Posterior cingulate gyrus (tissue), 11 donors: ENCODE measurements around the gene USP6NL.
"Not testable (repeated sequence)": the region's sequence is repeated elsewhere in the genome, so short reads cannot be mapped to it uniquely, and the experiment has no call there.

Experiments used
- DNase-seq, 10 donors: peaks; one replicate each; pipeline versions ENCODE4 v3.0.0 to v3.0.0-alpha.2; 2020 to 2021; ENCODE audit warnings: mixed read lengths in 3 of 10
- intact Hi-C: fragments of 100-400 bp; cut with DNase I; formaldehyde crosslinking; loops from one replicate; pipeline ENCODE4 v1.15.1; 2023

The USP6NL gene

DNA sequence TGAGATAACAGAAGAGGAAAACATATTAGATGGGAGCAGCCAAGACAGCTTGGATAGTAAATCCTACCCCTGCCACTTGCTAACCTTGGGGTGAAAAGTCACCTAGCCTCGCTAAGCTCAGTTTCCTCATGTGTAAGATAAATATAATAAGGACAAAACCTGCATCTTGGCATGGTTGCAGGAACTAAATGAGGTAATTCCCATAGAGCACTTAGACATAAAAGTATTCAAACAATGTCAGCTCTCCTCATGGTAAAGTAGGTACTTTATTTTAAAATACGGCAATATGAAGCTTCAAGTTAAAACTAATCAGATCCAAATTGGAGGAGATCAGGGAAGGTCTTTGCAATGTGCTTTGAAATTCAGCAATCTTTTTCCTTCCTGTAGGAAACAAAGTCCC is 113.1 kb downstream of the USP6NL start:
- DNase-seq: no peak
- intact Hi-C loops: no loop called here

- intact Hi-C loops: not testable (repeated sequence)
- peak in 5 of 10 donors; percentile 25 to 84 (median 35) for DNase-seq
Measured at GRCh38 chr10:11494923-11495322, 116.5 kb downstream of the USP6NL start.

- intact Hi-C loops: no loop called here
- DNase-seq: peak in 1 of 10 donors; percentile 69
Measured at GRCh38 chr10:11493646-11494045, 117.8 kb downstream of the USP6NL start.

DNA sequence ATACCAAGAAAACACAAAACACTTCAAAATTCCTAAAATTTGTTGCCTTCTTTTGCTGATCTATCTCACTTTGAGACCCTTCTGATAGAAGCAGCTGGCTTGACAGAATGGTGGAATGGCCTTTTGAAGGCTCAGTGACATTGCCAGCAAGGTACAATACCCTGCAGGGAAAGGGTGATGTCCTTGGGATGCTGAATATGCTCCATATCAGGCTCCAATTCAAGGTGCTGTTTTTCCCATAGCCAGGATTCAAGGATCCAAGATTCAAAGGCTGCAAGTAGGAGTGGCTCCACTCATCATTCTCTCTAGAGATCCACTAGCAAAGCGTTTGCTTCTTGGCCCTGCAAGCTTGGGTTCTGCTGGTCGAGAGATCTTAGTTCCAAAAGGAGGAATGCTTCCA is 120.4 kb downstream of the USP6NL start:
- no peak for DNase-seq
- intact Hi-C loops: no loop called here

DNA sequence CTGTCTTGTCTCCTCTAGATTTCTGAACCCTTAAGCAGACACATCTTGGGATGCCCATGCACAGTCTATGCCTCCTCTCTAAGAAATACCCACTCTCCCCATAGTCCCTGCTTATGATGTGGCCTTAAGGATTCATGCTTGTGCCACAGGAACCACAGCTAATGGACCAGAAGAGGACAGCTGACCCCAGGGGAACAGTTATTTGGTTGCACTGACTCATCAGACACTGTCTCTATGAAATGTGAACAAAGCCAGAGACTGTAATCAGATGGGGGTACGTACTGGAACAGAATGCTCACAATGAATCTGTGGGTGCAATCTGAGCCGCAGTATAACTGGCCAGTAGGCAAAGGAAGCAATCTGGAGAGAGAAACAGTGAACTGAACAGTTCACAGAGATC is 121.9 kb downstream of the USP6NL start:
- intact Hi-C loops: no loop called here
- no peak for DNase-seq

DNA sequence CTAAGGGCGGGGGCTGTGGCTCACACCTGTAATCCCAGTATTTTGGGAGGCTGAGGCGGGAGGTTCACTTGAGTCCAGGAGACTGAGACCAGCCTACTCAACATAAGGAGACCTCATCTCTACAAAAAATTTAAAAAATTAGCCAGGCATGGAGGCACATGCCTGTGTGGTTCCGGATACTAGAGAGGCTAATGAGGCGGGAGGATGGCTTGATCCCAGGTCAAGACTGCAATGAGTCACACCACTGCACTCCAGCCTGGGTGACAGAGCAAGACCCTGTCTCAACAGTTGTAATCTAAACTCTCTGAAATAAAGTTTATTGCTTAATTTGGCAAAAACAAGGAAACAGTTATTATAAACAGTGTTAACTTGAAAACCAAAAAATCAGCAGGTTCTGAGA is 123.3 kb downstream of the USP6NL start:
- no peak for DNase-seq
- intact Hi-C loops: no loop called here

- no peak for DNase-seq
- intact Hi-C loops: no loop called here
Measured at GRCh38 chr10:11483201-11484148, 128.0 kb downstream of the USP6NL start.

DNA sequence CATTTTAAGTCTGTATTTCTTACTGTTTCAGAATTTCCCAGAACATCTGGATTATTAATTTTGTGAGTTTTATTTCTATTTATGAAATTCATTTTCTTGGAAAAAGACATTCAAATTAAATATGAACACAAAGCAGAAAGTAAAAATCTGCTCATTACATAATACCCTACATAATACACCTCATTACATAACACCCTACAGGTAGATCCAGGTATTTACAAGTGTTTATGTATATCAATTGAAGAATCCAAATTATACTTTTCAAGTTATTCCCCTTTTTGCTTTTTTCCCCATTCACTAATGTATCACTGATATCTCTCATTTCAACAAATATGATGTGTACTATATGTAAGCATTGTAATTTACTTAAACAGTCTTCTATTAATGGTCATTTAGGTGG is 129.1 kb downstream of the USP6NL start:
- DNase-seq: no peak

DNA sequence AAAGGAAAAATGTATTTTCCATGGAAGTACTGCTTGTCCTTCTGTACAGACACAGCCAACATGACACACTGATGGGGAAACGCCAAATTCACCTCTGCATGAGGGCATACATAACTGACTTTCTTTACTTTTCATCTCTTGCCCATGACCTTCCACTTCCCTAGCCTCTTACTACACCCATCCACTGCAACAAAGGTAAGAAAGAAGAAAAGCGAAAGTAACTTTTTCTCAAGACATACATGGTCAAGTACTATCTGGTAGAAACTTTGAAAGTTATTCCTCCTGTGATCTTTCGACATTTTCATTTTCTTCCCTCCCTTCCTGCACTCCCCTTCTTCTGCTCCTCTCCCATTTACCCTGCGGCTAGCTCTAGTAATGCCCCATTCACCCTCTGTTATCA is 130.8 kb downstream of the USP6NL start:
- DNase-seq: no peak
- intact Hi-C loops: no loop called here

More for the DNA sequence above, 129.1 kb downstream of the USP6NL start:
- intact Hi-C loops: no loop called here

GRCh38 chr10:11479300-11479699 is 132.2 kb downstream of the USP6NL start:
- intact Hi-C loops: no loop called here
- DNase-seq: no peak

- no peak for DNase-seq
- intact Hi-C loops: no loop called here
Measured at GRCh38 chr10:11478807-11479206, 132.6 kb downstream of the USP6NL start.

DNA sequence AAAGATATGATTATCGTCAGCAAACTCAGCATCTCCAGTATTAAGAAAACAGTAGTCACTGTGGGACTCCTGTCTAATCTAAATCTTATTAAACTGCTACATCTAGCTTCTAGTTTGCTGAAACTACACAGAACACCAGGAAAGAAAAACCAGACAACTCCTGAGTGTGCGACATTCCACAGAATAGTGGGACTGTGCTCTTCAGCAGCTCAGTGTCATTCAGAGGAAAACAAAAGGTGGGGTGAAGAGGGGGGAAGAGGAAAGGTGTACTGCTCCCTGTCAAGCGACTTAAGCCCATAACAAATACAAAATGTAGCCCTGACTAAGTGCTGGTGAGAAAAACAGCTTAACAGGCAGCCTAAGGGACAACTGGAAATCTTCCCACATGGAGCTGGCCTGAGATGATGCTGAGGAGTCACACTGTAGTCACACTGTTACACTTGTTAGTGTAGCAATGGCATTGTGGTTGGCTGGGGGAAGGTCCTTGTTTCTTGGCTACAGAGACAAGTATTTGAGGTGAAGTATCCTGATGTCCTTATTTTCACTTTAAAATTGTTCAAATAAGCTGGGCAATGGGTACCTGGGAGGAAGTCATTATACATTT is 135.5 kb downstream of the USP6NL start:
- no peak for DNase-seq
- intact Hi-C loops: no loop called here

DNA sequence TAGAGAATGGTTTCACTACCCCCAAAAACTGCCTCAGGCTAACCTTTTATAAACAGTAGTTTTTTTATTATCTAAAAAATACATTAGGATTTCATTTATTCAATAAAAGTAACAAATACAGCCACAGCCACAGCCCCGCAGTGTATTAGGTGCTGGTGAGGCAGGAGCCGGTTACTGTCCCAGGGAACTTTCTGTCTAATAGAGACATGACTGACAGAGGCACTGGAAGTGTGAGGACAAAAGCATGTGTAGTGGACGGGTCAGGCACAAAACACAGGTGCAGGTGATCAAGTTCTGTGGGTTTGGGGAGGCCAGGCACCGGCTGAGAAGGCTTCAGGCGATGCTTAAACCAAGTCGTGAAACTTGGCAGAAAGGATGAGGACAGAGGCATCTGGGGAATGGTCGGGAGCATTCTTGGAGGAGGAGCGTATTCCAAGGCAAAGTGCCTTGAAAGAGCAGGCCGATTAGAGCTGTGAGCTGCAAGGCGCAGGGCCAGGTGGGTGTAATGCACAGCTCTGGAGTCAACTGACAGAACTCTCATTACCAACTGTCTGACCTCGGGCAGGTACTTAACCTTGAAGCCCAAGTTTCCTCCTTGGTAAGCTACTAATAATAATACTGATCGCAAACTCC is 138.2 kb downstream of the USP6NL start:
- intact Hi-C loops: no loop called here
- no peak for DNase-seq

- intact Hi-C loops: no loop called here
- peak; percentile 52 to 96 (median 74) for DNase-seq
Measured at GRCh38 chr10:11472158-11472753, 139.2 kb downstream of the USP6NL start.

DNA sequence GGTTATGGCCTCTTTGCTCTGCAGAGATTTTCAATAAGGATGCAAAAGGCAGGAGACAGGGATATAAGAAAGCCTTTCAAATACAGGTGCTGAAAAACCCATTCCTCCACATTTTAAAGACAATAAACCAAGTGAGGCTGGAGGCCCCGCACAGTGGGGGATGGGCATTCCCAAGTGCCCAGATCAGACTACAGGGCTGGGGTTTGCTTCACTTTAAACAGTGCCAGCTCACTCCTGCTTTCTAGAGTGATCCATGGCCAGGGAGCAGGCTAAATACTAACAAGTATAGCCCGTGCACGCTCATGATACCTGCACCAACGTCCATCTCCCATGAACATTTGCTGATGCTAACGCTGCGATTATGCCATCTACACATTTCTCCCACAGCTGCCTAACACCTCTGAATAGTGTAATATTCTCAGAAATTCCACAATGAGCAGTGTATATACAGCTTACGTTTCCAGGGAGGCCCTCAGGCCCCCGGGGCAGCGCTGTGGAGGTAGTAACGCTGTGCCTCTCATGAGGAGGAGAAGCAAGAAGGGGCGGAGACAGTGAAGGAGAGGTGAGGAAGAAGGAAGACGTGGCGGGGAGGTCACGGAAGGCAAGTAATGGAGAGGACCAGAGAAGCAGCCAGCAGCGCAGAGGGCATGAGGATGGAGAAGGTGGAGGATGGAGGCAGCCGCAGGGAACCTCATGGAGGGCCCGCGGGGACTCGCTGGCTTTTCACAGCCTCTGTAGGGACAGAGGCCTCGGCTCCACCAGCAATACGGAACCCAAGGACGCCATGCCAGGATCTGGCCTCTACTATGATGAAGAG is 141.7 kb downstream of the USP6NL start:
- intact Hi-C loops: no loop called here
- DNase-seq: peak in 1 of 10 donors; percentile 56

DNA sequence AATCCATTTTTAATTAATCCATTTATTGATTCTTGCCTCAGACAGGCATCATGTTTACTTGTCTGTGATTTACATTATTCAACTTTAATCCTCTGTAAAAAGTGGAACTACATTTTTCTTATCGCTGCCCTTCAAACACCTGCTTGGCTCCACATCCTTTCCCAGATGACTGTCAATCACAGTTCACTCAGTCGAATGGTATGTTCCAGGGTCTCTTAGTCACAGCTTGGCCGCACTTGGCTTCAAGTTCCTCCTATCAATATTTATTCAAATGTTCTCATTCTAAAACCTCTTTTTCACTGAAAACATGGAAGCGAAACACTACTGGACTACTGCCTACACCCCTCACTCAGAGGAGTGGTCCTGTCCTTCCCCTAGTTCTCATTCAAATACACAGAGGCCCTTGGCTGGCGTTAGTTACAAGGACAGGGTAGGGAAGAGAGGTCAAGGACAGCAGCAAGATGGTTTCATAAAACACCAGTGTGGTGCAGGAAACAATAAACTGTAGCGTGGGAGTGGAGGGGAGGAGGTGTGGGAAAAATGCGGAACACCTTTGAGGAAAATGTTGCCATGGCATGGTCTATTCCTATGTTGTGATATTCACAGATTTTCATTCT is 143.2 kb downstream of the USP6NL start:
- intact Hi-C loops: no loop called here
- DNase-seq: no peak

DNA sequence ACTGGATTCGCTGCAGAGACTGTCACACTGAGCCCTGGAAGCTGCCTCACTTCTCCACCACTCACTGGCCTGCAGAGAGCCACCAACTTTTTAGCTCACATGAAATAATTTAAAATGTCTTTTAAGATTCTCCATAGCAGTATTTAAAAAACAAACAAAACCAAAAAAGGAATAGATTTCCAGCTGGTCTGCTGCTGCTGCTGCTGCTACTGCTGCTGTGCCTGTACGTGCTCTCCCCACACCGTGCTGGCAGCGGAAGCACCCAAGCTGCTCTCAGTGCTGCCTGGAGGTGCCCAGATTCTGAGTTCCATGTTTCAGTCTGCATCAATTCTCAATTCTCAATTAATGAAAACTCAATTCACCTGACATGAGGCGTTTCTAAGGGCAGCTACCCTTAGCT is 146.0 kb downstream of the USP6NL start:
- intact Hi-C loops: no loop called here

GRCh38 chr10:11463111-11463510 is 148.3 kb downstream of the USP6NL start:
- no peak for DNase-seq
- intact Hi-C loops: no loop called here

More for the DNA sequence above, 146.0 kb downstream of the USP6NL start:
- DNase-seq: peak in 3 of 10 donors; percentile 45 to 77 (median 49)

GRCh38 chr10:11462071-11462470 is 149.4 kb downstream of the USP6NL start:
- intact Hi-C loops: no loop called here

DNA sequence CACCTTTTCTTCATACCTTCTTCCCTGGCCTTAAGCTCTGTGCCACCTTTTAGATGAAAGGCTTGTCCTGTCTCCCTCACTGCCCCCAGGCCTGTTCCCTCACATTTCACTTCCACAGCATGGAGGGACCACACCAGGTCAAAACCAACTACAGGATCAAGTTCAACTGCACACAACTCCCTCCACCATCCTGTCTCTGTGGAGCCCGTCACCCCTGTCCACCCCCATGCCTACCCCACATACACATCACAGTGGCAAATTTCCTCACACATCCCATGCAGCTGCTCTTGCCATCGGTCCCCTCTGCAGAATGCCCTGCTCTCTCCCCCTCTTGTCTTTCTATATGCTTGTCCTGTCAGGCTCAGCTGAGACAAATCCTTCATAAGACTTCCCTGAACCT is 154.1 kb downstream of the USP6NL start:
- no peak for DNase-seq
- intact Hi-C loops: no loop called here

More at GRCh38 chr10:11462071-11462470, 149.4 kb downstream of the USP6NL start:
- no peak for DNase-seq
